BLaER1 (cell line): ENCODE results near the gene KIAA0513.
A peak's percentile ranks its signal among the peaks of the same experiment; 100 is the strongest.

ENCODE experiments used
- H3K27ac ChIP-seq: shearing (Covaris generic); formaldehyde crosslinking; 2 replicates; pipeline ENCODE4 v1.8.1; 2022
- H3K27me3 ChIP-seq: shearing (Covaris generic); formaldehyde crosslinking; 2 replicates; pipeline ENCODE4 v1.8.1; 2022
- H3K36me3 ChIP-seq: shearing (Covaris generic); formaldehyde crosslinking; 2 replicates; pipeline ENCODE4 v1.8.1; 2022
- H3K4me1 ChIP-seq: shearing (Covaris generic); formaldehyde crosslinking; 2 replicates; pipeline ENCODE4 v1.8.1; 2022
- H3K4me2 ChIP-seq: shearing (Covaris generic); formaldehyde crosslinking; 2 replicates; pipeline ENCODE4 v1.8.1; 2022
- H3K4me3 ChIP-seq: shearing (Covaris generic); formaldehyde crosslinking; 2 replicates; pipeline ENCODE4 v1.8.1; 2022
- H3K9ac ChIP-seq: shearing (Covaris generic); formaldehyde crosslinking; 2 replicates; pipeline ENCODE4 v1.8.1; 2022
- H3K9me3 ChIP-seq: shearing (Covaris generic); formaldehyde crosslinking; 2 replicates; pipeline ENCODE4 v1.8.1; 2022
- H4K20me1 ChIP-seq: shearing (Covaris generic); formaldehyde crosslinking; 2 replicates; pipeline ENCODE4 v1.8.1; 2022
- Cebpa-rat ChIP-seq: shearing (Covaris generic); IDR thresholded peaks from 2 replicates; pipeline ENCODE4 v1.8.1; 2022

The KIAA0513 gene

DNA sequence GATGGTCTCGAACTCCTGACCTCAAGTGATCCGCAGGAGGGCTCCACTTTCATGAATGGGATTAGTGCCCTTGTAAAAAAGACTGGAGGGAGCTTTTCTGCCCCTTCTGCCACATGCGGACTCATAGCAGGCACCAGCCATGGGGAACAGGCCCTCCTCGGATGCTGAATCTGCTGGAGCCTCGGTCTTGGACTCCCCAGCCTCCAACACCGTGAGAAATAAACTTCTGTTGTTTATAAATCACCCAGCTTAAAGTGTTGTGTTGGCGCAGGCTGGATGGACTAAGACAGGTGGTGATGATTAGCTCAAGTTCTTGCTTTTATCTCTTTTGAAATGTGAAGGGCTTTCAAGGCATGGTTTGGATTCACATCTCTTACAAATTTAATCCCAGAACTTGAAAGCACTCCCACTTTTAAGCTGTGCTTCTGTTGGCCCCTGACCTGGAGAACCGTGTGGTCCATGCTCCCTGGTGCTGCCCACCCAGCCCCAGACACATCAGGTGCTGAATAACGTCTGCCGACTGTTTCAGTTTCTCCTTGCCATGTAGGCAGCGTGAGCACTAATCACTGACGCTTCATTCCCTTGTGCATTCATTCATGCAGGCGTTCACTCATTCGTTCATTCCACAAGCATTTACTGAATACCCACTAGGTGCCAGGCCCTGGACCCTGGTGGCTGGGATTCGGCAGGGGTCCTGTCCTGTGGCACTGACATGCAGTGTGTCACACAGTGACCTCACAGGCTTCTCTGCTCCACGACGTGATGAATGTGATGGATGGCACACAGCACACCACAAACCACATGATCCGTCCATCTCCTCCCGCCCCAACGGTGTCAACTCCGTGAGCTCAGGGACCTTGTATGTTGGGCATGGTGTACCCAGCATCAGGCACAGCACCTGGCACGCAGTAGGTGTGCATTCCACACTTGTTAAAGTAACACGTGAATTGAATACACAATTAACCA is 75.8 kb downstream of the KIAA0513 start:
- H3K27me3 ChIP-seq = no peaks in the 10 kb centered on the region
- H3K9me3 ChIP-seq = no peaks in the 10 kb centered on the region
- H3K4me1 ChIP-seq = peaks cover 69% of the 10 kb centered on the region
- H3K9ac ChIP-seq = no peak overlapping the region; the same call in 1 of the 2 replicates
- H3K4me2 ChIP-seq = peak overlapping the region; percentile 87
- TF ChIP-seq Cebpa-rat = no peak
- H3K27ac ChIP-seq = peak overlapping the region; percentile 76
- H4K20me1 ChIP-seq = no peaks in the 10 kb centered on the region
- H3K36me3 ChIP-seq = no peaks in the 10 kb centered on the region
- peak overlapping the region; percentile 19; the same call in 1 of the 2 replicates for H3K4me3 ChIP-seq

DNA sequence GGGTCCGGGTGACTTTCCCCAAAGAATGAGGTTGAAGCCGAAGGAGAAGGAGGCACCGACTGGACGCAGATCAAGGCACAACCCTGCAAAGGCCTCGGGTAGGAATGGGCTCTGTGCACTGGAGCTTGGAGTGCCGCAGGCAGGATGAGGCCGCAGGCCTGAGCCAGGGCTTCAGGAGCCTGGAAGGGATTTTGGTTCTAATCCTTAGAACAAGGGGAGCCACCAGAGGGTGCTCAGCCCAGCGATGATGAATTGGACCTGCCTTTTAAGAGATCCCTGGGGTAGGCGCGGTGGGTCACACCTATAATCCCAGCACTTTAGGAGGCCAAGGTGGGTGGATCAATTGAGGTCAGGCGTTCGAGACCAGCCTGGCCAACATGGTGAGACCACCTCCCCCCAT is 76.6 kb downstream of the KIAA0513 start:
- no peaks in the 10 kb centered on the region for H4K20me1 ChIP-seq
- no peaks in the 10 kb centered on the region for H3K9me3 ChIP-seq
- peak overlapping the region; percentile 76 for H3K27ac ChIP-seq
- peak overlapping the region; percentile 87 for H3K4me2 ChIP-seq
- no peaks in the 10 kb centered on the region for H3K36me3 ChIP-seq
- peaks cover 70% of the 10 kb centered on the region for H3K4me1 ChIP-seq
- H3K27me3 ChIP-seq = no peaks in the 10 kb centered on the region
- TF ChIP-seq Cebpa-rat = no peak
- H3K9ac ChIP-seq = peak overlapping the region; percentile 39; the same call in 1 of the 2 replicates
- peak overlapping the region; percentile 19; the same call in 1 of the 2 replicates for H3K4me3 ChIP-seq

DNA sequence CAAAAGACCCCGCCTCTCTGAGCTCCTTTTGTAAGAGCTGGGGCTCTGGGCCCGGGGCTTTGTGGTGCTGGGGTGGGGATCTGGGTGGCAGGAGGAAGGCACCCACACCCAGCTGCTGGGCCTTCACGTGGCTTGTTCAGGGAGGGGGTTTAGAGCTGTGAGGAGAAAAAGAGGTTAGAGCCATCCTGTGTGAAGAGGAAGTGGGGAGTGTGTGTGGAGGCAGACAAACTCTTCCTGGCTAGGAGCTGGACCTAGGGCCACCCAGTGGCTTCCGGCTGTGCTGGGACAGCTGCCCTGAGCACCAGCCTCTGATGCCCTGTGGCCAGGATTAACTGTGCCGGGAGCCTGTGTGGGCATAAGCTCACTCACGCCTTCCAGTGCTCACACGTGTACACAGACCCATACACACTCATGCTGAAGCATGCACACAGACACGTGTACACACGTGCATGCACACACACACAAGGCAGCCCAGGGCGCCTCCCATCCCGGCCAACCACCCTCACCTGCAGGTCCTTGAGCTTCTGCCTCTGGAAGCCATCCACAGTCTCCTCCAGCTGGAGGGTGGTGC is 77.3 kb downstream of the KIAA0513 start:
- H3K27ac ChIP-seq = peak overlapping the region; percentile 76
- no peaks in the 10 kb centered on the region for H4K20me1 ChIP-seq
- no peaks in the 10 kb centered on the region for H3K9me3 ChIP-seq
- no peak for TF ChIP-seq Cebpa-rat
- H3K4me2 ChIP-seq = peak overlapping the region; percentile 87
- H3K36me3 ChIP-seq = no peaks in the 10 kb centered on the region
- no peak overlapping the region for H3K4me3 ChIP-seq
- peak overlapping the region; percentile 39; the same call in 1 of the 2 replicates for H3K9ac ChIP-seq
- H3K27me3 ChIP-seq = no peaks in the 10 kb centered on the region
- peaks cover 78% of the 10 kb centered on the region for H3K4me1 ChIP-seq

DNA sequence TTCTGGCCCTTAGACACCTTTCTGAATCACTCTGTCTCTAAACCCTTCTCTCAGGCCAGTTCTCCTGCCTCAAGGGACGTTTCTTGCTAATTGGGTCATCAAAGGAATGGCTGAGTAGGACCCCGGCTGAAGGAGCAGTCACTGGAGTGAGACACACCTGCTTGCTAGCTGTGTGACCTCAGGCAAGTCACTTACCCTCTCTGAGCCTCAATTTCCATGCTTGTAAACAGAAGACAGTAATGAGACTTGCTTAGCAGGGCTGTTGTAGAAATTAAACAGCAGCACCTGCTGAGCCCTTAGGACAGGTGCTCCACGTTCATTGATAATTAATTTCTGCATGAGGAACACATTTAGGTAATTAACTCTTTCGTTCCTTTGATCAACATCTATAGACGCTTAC is 77.9 kb downstream of the KIAA0513 start:
- Histone ChIP-seq H3K4me3 (no peak overlapping the region), H3K9ac (peak overlapping the region; percentile 39; the same call in 1 of the 2 replicates), H3K36me3 (no peaks in the 10 kb centered on the region), H3K27me3 (no peaks in the 10 kb centered on the region), H3K4me2 (peak overlapping the region; percentile 87), H3K4me1 (peaks cover 82% of the 10 kb centered on the region), H3K9me3 (no peaks in the 10 kb centered on the region), H3K27ac (peak overlapping the region; percentile 76), H4K20me1 (no peaks in the 10 kb centered on the region)
- no peak for TF ChIP-seq Cebpa-rat

DNA sequence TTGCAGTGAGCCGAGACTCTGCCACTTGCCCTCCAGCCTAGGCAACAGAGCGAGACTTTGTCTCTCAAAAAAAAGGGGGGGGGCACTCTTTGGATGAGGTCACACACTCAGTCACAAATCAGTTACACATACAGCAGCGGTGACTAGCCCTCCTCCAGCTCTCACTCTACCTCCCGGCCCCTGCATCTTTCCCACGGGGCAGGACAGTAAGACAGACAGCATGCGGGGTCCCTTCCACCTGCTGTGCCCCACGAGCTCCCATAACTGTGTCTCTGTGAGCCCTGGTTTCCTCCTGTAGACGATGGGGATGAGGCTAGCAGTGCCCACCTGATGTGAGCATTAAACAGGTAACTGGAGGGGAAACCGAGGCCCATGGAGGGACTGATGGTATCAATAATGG is 79.5 kb downstream of the KIAA0513 start:
- Histone ChIP-seq H3K36me3 (no peaks in the 10 kb centered on the region), H3K4me2 (peak overlapping the region; percentile 25), H3K4me1 (peaks cover 80% of the 10 kb centered on the region), H3K27ac (no peak overlapping the region), H3K4me3 (no peak overlapping the region), H4K20me1 (no peaks in the 10 kb centered on the region), H3K9ac (no peak overlapping the region), H3K27me3 (no peaks in the 10 kb centered on the region), H3K9me3 (no peaks in the 10 kb centered on the region)
- no peak for TF ChIP-seq Cebpa-rat

DNA sequence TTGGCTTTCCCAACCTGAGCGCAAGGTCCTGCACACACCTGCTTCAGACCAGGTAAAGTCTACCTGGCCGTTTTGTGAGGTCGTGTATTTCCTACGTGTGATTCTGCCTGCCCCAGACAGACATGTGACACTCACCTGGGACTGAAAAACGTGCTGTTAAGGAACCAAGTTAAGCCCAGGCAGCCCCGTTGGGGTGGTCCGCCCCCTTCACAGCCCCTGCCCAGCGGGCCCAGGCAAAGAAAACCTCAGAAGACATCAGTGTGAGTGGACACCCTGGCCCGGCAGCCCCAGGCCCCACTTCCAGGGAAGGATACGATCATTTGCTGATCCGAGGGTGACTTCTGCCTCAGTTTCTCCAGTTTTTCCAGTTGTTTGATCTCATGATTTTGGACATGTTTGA is 79.9 kb downstream of the KIAA0513 start:
- Histone ChIP-seq H3K27me3 (no peaks in the 10 kb centered on the region), H3K9me3 (no peaks in the 10 kb centered on the region), H3K36me3 (no peaks in the 10 kb centered on the region), H4K20me1 (no peaks in the 10 kb centered on the region), H3K4me3 (no peak overlapping the region), H3K4me1 (peaks cover 80% of the 10 kb centered on the region), H3K9ac (no peak overlapping the region), H3K27ac (no peak overlapping the region), H3K4me2 (no peak overlapping the region)
- TF ChIP-seq Cebpa-rat = no peak

DNA sequence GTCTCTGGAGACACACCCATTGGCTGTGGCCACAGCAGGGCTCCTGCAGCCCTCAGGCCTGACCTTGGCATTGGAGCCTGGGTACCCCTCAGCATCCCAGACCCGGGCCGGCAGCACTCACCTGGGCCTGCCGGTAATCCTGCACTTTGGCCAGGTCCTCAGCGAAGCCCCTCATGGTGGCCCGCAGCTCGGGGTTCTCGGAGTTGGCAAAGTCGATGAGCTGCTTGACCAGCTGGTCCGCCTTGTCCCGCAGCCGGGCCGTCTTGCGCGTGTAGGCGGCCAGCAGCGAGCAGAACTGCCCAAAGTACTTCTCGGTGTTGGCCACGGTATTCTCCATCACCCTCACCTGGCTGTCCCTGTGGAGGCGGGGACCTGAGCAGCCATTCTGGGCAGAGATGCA is 82.5 kb downstream of the KIAA0513 start:
- Histone ChIP-seq H3K4me1 (peaks cover 79% of the 10 kb centered on the region), H3K9ac (no peak overlapping the region; the same call in 1 of the 2 replicates), H3K27me3 (no peaks in the 10 kb centered on the region), H3K4me2 (peak overlapping the region; percentile 34), H4K20me1 (no peaks in the 10 kb centered on the region), H3K36me3 (no peaks in the 10 kb centered on the region), H3K27ac (no peak overlapping the region), H3K4me3 (no peak overlapping the region), H3K9me3 (no peaks in the 10 kb centered on the region)
- TF ChIP-seq Cebpa-rat = no peak

DNA sequence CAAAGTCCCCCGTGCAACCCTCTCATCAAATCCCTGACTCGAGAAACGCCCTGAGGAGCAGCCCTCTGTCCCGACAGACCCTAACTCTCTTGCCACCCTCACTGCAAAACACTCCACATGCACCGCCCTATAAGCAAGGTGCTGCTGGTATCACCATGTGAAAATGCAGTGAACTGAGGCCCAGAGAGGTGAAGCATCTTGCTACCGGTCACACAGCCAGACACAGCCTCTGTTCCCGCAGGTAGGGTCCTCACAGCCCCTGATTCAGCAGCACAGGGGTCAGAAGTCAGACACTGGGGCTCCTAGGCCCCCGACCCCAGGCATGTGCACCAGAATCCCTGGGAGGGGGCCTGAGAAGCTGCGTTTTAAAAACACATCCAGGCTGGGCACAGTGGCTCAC is 83.6 kb downstream of the KIAA0513 start:
- no peaks in the 10 kb centered on the region for H3K27me3 ChIP-seq
- TF ChIP-seq Cebpa-rat = no peak
- H3K4me2 ChIP-seq = no peak overlapping the region
- no peak overlapping the region for H3K27ac ChIP-seq
- H4K20me1 ChIP-seq = no peaks in the 10 kb centered on the region
- peaks cover 71% of the 10 kb centered on the region for H3K4me1 ChIP-seq
- no peak overlapping the region for H3K4me3 ChIP-seq
- no peaks in the 10 kb centered on the region for H3K36me3 ChIP-seq
- H3K9me3 ChIP-seq = no peaks in the 10 kb centered on the region
- no peak overlapping the region for H3K9ac ChIP-seq

DNA sequence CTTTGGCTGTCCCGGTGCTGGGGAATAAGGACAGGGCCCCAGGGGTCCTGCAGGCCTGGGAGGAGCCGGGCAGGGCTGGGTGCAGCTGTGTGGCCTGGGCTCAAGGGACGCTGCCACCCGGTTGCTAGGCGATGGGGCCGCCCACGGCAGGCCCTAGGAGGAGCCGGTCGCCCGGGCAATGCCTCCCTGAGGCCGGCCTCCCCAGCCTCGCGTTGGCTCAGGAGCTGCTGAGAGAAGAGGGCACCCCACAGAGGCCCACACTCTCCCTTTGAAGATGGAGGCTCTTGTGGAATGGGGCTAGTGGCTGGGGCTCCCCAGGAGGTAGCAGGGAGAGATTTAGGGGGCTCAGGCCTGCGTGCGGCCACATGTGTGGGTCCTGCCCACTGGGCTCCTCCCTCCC is 84.8 kb downstream of the KIAA0513 start, which contains the start of gene CIBAR2:
CIBAR2 (minus strand) TSS at position 109 of the 400 bp plus-strand sequence. CDS start 120 bp downstream, outside the sequence.
- no peak for TF ChIP-seq Cebpa-rat
- peak within 1 kb of the TSS; percentile 65 for H3K4me2 ChIP-seq
- peaks cover 59% of the 10 kb centered on the region for H3K4me1 ChIP-seq
- H3K27me3 ChIP-seq = no peaks in the 10 kb centered on the region
- no peaks in the 10 kb centered on the region for H4K20me1 ChIP-seq
- no peaks in the 10 kb centered on the region for H3K9me3 ChIP-seq
- no peak within 1 kb of the TSS for H3K4me3 ChIP-seq
- H3K36me3 ChIP-seq = no peaks in the 10 kb centered on the region
- no peak within 1 kb of the TSS for H3K27ac ChIP-seq
- H3K9ac ChIP-seq = 0 out of 2 replicates have a peak within 1 kb of the TSS, but pooled peaks have one; percentile 3

DNA sequence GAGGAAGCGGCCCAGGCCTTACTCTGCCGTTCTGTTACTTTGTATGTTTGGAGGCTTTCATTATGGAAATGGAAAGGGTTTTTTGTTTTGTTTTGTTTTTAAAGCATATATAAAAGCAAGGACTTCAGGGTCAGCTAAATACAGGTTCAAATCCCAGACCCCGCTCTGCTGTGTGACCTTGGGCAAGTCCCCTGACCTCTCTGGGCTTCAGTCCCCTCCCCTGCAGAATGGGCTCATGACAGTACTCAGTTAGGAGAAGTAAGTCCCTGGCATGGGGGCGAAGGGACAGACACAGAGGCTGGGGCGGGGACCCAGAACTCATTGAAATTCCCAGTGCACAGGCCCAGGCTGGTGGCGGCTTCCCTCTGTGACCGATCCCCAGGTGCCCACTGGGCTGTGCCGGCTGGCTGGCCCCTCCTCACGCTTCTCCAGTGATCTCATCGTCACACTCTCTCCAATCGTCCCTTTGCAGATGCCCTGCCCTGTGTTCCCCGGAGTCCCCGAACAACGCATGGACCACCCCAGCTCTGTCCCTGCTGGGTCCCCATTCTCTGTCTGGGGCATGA is 85.7 kb downstream of the KIAA0513 start:
- Histone ChIP-seq H3K4me2 (peak overlapping the region; percentile 65), H3K27ac (no peak overlapping the region), H4K20me1 (no peaks in the 10 kb centered on the region), H3K27me3 (no peaks in the 10 kb centered on the region), H3K36me3 (no peaks in the 10 kb centered on the region), H3K9ac (no peak overlapping the region), H3K4me3 (no peak overlapping the region), H3K9me3 (peaks cover 3% of the 10 kb centered on the region; the same call in 1 of the 2 replicates), H3K4me1 (peaks cover 56% of the 10 kb centered on the region)
- TF ChIP-seq Cebpa-rat = no peak
